CD4-positive, alpha-beta T cell (primary cell): ENCODE measurements around the gene GPNMB. TPM values are rescaled to one million over a fixed set of nuclear protein-coding genes. Genes with fewer than 3 reads are reported as not detected.

ENCODE experiments used
- ATAC-seq: fragments of 200-7000 bp; cut with Tn5 transposase; one replicate; pipeline ENCODE4 v1.10.0; 2022; ENCODE audit warnings: mild to moderate bottlenecking; ENCODE audit not compliant: poor library complexity
- CTCF ChIA-PET: fragments of 350-600 bp; sonication (Branson Sonifier 250); formaldehyde crosslinking; loops from one replicate; lab custom pipeline; 2021; ENCODE audit warnings: antibody characterized with exemption, inconsistent platforms; lab: Charles Lee
- POLR2A ChIA-PET: fragments of 350-600 bp; sonication (Branson Sonifier 250); formaldehyde crosslinking; loops from one replicate; lab custom pipeline; 2021; ENCODE audit warnings: antibody characterized with exemption, inconsistent platforms; lab: Charles Lee
- DNase-seq, 14 experiments: peaks; one replicate each; pipeline ENCODE4 v3.0.0-alpha.2; 2013 to 2020; ENCODE audit warnings: mixed read lengths in 2 of 14
- H3K27ac ChIP-seq, 2 donors: one replicate each; pipeline versions ENCODE4 v1.5.1 to v1.7.0; 2013; ENCODE audit warnings: low read length in 2 of 2, low read depth in 1 of 2, mild to moderate bottlenecking in 1 of 2
- H3K27me3 ChIP-seq, 2 experiments: 1 replicate in 1 of 2; 2 replicates in 1 of 2; pipeline versions ENCODE4 v1.6.1 to v1.7.0; 2013; ENCODE audit warnings: low read length in 2 of 2, control low read depth in 1 of 2, mild to moderate bottlenecking in 1 of 2, moderate library complexity in 1 of 2; ENCODE audit not compliant: insufficient read depth in 2 of 2, control insufficient read depth in 1 of 2
- H3K36me3 ChIP-seq: one replicate; pipeline ENCODE4 v1.6.1; 2013; ENCODE audit warnings: low read length, control low read depth; ENCODE audit not compliant: insufficient read depth
- H3K4me1 ChIP-seq: one replicate; pipeline ENCODE4 v1.6.1; 2013; ENCODE audit warnings: low read length, control low read depth; ENCODE audit not compliant: insufficient read depth
- H3K4me3 ChIP-seq: one replicate; pipeline ENCODE4 v1.5.1; 2013; ENCODE audit warnings: mild to moderate bottlenecking, low read length, moderate library complexity
- H3K9me3 ChIP-seq, 2 experiments: 1 replicate in 1 of 2; 2 replicates in 1 of 2; pipeline versions ENCODE4 v1.6.1 to v1.7.0; 2013; ENCODE audit warnings: low read length in 2 of 2, mild to moderate bottlenecking in 2 of 2, control low read depth in 1 of 2, moderate library complexity in 1 of 2; ENCODE audit not compliant: control insufficient read depth in 1 of 2, insufficient read depth in 1 of 2
- H3K27ac Mint-ChIP-seq: one replicate; pipeline ENCODE4 v1.8.0; 2020; ENCODE audit warnings: mixed read lengths
- H3K27me3 Mint-ChIP-seq: one replicate; pipeline ENCODE4 v1.8.0; 2021; ENCODE audit warnings: mixed read lengths
- H3K36me3 Mint-ChIP-seq: one replicate; pipeline ENCODE4 v1.8.0; 2021; ENCODE audit warnings: low read depth, mixed read lengths
- H3K4me1 Mint-ChIP-seq: one replicate; pipeline ENCODE4 v1.8.0; 2021; ENCODE audit warnings: low read depth, mixed read lengths
- H3K4me3 Mint-ChIP-seq: one replicate; pipeline ENCODE4 v1.8.0; 2020; ENCODE audit warnings: mild to moderate bottlenecking, mixed read lengths
- H3K9me3 Mint-ChIP-seq: one replicate; pipeline ENCODE4 v1.8.0; 2020; ENCODE audit warnings: mixed read lengths
- intact Hi-C, 2 experiments: fragments of 100-400 bp; cut with DNase I in 1 of 2; cut with micrococcal nuclease in 1 of 2; formaldehyde crosslinking; loops; one replicate each; pipeline versions ENCODE4 v1.15.1 to v1.9.0; 2023 to 2025; cut with DNase I, micrococcal nuclease
- total RNA-seq, 174 experiments: library from RNA in 2 of 174; stranded (reverse) in 2 of 174; gene quantifications; one replicate each; pipeline ENCODE4 v1.2.3 and lab custom pipeline; 2021 to 2026
- TF ChIP-seq, protein P1 (sequence below): fragments of 200-600 bp; IDR thresholded peaks from one replicate; pipeline ENCODE4 v1.8.0; 2022; ENCODE audit warnings: antibody characterized with exemption, mild to moderate bottlenecking

GPNMB gene
- total RNA-seq, 2 experiments from 2014 or later: not detected

DNA sequence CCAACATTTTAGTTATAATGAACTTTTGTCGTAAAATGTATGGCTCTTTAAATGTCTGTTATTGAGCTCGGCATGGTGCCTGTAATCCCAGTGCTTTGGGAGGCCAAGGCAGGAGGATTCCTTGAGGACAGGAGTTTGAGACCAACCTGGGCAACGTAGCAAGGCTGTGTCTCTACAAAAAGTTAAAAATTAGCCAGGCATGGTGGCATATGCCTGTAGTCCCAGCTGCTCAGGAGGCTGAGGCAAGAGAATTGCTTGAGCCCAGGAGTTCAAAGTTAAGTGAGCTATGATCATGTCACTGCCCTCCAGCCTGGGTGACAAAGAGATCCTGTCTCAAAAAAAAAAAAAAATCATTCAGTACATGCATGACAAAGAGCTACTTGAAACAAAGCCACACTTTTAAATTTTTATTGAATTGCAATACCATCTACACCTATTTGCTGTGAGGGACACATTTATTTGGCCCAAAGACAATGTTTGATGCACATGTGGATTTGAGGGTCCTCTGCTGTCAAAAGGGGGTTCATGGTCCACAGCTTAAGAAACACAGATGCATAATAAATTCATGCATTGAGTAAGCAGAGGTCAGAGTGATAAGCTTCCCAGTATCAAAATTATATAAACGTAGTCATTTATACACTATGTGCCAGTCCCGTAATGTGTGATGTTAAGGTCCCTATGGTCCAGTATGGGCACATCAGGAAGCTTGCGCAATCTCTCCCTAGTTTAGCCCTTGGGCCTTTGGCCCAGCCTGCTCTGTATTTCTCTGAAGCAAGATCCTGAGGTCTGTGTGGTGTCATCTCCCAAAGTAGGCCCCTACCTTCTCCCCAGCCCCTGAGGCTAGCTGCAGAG, 48.2 kb downstream of the GPNMB start:
- POLR2A ChIA-PET: interaction anchor here (1.5 kb wide), 1 partner anchor 22 kb away, joined by 3 read pairs; no protein-coding TSS in a partner anchor
- H3K4me3 ChIP-seq: no peak overlapping the region
- no peak overlapping the region for H3K27ac Mint-ChIP-seq
- no peak for DNase-seq
- H3K9me3 ChIP-seq: no peaks in the 10 kb centered on the region
- no peaks in the 10 kb centered on the region for H3K27me3 ChIP-seq
- H3K9me3 Mint-ChIP-seq: no peaks in the 10 kb centered on the region
- H3K27me3 Mint-ChIP-seq: no peaks in the 10 kb centered on the region
- TF ChIP-seq, protein P1, sequence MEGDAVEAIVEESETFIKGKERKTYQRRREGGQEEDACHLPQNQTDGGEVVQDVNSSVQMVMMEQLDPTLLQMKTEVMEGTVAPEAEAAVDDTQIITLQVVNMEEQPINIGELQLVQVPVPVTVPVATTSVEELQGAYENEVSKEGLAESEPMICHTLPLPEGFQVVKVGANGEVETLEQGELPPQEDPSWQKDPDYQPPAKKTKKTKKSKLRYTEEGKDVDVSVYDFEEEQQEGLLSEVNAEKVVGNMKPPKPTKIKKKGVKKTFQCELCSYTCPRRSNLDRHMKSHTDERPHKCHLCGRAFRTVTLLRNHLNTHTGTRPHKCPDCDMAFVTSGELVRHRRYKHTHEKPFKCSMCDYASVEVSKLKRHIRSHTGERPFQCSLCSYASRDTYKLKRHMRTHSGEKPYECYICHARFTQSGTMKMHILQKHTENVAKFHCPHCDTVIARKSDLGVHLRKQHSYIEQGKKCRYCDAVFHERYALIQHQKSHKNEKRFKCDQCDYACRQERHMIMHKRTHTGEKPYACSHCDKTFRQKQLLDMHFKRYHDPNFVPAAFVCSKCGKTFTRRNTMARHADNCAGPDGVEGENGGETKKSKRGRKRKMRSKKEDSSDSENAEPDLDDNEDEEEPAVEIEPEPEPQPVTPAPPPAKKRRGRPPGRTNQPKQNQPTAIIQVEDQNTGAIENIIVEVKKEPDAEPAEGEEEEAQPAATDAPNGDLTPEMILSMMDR: no peak
- intact Hi-C loops: loop anchor here (5.0 to 10.0 kb wide), 8 partner anchors 178 to 1833 kb away; partner anchors contain the start of genes TRA2A (in 2 of the 2), CCDC126 (in 1 of the 2), CYCS (in 1 of the 2) and FAM221A (in 1 of the 2)
- peaks cover 8% of the 10 kb centered on the region for H3K36me3 Mint-ChIP-seq
- H3K4me1 ChIP-seq: peaks cover 15% of the 10 kb centered on the region
- H3K4me3 Mint-ChIP-seq: no peak overlapping the region
- H3K27ac ChIP-seq: no peak overlapping the region
- no peak for ATAC-seq
- no peaks in the 10 kb centered on the region for H3K36me3 ChIP-seq
- CTCF ChIA-PET: interaction anchor here (0.9 to 2.1 kb wide), 2 partner anchors 22 to 110 kb away, joined by 3 to 9 read pairs; no protein-coding TSS in a partner anchor
- H3K4me1 Mint-ChIP-seq: peaks cover 24% of the 10 kb centered on the region

DNA sequence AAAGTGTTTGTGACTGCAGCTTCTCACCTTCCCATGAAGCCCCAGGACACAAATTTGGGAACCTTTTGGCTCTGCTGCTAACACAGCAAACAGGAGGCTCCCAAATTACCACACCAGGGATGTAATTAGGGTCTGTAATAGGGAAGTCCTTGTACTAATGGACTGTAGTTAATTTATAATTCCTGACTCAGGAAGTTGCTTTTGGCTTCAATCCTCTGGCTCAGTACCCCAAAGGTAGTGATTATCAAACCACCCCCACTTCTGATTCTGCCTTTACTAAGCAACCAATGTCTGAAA, 48.8 kb downstream of the GPNMB start:
- peaks cover 16% of the 10 kb centered on the region for H3K4me1 ChIP-seq
- DNase-seq (no peak), ATAC-seq (no peak)
- TF ChIP-seq, protein P1: no peak
- ChIA-PET POLR2A (interaction anchor here (1.5 kb wide), 1 partner anchor 22 kb away, joined by 3 read pairs; no protein-coding TSS in a partner anchor), CTCF (no interaction called here)
- peaks cover 30% of the 10 kb centered on the region for H3K4me1 Mint-ChIP-seq
- H3K9me3 Mint-ChIP-seq: no peaks in the 10 kb centered on the region
- no peaks in the 10 kb centered on the region for H3K27me3 Mint-ChIP-seq
- no peaks in the 10 kb centered on the region for H3K27me3 ChIP-seq
- intact Hi-C loops: loop anchor here (5.0 to 10.0 kb wide), 8 partner anchors 177 to 1832 kb away; partner anchors contain the start of genes TRA2A (in 2 of the 2), CCDC126 (in 1 of the 2), CYCS (in 1 of the 2) and FAM221A (in 1 of the 2)
- H3K36me3 ChIP-seq: no peaks in the 10 kb centered on the region
- no peaks in the 10 kb centered on the region for H3K9me3 ChIP-seq
- no peak overlapping the region for H3K4me3 ChIP-seq
- peaks cover 14% of the 10 kb centered on the region for H3K36me3 Mint-ChIP-seq
- H3K27ac ChIP-seq: no peak overlapping the region
- no peak overlapping the region for H3K4me3 Mint-ChIP-seq
- H3K27ac Mint-ChIP-seq: no peak overlapping the region

DNA sequence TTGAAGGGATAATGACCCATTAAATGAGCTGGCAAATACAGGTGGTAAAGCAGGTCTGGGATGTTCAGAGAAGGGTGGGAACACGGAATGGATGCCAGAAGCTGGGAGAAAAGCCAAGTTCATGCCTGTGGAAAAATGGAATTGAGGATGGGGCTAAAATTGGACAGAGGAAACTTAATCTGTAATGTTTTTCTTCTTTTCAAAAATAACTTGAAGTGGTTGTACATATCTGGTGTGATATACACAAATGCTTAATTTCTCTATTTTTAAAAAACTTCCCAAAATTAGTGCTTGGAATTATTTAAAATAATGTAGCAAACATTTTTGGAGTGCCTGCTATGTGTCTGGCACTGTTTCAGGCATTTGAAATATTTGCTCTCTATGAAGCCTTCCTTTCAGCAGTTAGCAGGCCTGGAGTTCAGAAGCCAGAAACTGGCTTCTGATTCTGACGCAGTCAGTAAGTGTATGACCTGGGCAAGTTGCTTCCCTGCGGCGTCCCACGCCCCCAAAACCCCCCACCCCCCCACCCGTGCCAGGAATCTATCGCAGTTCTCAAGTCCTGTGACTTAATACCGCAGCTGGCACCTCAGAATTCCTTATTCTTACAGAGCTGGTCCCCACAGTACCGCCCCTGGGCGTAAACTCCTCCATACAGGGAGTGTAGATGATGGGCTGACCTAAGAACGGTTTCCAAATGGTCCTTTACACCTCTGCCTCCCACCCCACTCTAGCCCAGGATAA, 51.7 kb downstream of the GPNMB start:
- no peaks in the 10 kb centered on the region for H3K27me3 ChIP-seq
- H3K4me3 Mint-ChIP-seq: peak overlapping the region; percentile 90
- no peaks in the 10 kb centered on the region for H3K9me3 Mint-ChIP-seq
- peak overlapping the region; percentile 93 for H3K4me3 ChIP-seq
- peaks cover 51% of the 10 kb centered on the region for H3K4me1 Mint-ChIP-seq
- H3K4me1 ChIP-seq: peaks cover 31% of the 10 kb centered on the region
- ATAC-seq (no peak), DNase-seq (peak in 2 of 14 experiments; percentile 8 to 38)
- CTCF ChIA-PET: interaction anchor here (0.9 to 2.6 kb wide), 4 partner anchors 21 to 26 kb away, joined by 3 to 12 read pairs (median 4); no protein-coding TSS in a partner anchor
- intact Hi-C loops: loop anchor here (5.0 to 10.0 kb wide), 8 partner anchors 174 to 1829 kb away; partner anchors contain the start of genes TRA2A (in 2 of the 2), CCDC126 (in 1 of the 2), CYCS (in 1 of the 2) and FAM221A (in 1 of the 2)
- H3K27ac ChIP-seq: peak overlapping the region; percentile 74 to 78
- POLR2A ChIA-PET: interaction anchor here (0.6 to 2.3 kb wide), 13 partner anchors 21 to 299 kb away, joined by 3 to 13 read pairs (median 4); partner anchors contain the start of genes CCDC126 and NUP42
- H3K9me3 ChIP-seq: no peaks in the 10 kb centered on the region
- TF ChIP-seq, protein P1: no peak
- peak overlapping the region; percentile 95 for H3K27ac Mint-ChIP-seq
- peaks cover 14% of the 10 kb centered on the region for H3K36me3 ChIP-seq
- peaks cover 38% of the 10 kb centered on the region for H3K36me3 Mint-ChIP-seq
- no peaks in the 10 kb centered on the region for H3K27me3 Mint-ChIP-seq
